ENCODE results near the gene ZDHHC1. TPM values are rescaled to one million over a fixed set of nuclear protein-coding genes. Genes with fewer than 3 reads are reported as not detected.

The ZDHHC1 gene
- total RNA-seq, 4 donors from 2014 or later: 11.6 to 27.5 (median 20.8) TPM

DNA sequence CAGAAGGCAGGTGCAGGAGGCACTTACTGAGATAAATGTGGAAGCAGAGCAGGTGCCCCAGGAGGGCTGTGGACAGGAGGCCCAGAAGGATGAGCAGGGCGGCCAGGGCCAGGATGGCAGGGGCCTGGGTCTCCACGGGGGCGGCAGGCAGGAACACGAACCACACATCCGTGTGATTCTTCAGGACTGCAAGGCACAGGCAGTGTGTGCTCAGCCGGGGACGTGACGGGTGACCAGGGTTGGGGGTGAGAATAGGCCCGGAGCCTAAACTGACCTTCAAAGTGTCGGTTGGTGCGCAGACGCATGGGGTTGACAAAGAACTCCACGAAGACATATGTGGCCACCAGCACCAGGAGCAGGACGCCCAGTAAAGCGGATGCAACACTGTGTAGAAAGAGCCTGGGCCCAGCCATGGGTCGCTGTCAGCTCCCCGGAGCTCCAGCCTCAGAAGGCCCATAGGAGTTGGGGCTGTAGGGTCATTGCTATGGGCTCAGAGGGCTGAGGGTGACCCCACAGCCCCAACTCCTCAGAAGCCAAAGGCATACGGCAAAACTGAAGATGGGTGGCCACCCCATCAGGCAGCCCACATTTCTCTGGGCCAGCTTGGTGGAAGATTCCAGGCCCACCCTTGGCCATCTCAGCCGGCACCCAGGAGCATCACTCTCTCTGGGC is 17.6 kb downstream of the ZDHHC1 start:
- H3K36me3 ChIP-seq: peaks cover 0 to 1% (median 0%) of the 10 kb centered on the region in 4 donors
- intact Hi-C loops (cut with DNase I): no loop called here
- H3K27ac ChIP-seq (replicated peaks in 1 of 4): no peak overlapping the region
- WGBS: 89% methylated on average over 19 of the region's 19 CpGs
- H3K4me1 ChIP-seq: peaks cover 43 to 64% (median 58%) of the 10 kb centered on the region in 4 donors
- H3K4me3 ChIP-seq: peak overlapping the region in 1 of 4 donors; percentile 25
- DNase-seq (ENCODE audit: extremely low spot score): no peak
- H3K9me3 ChIP-seq: no peaks in the 10 kb centered on the region
- H3K27me3 ChIP-seq: no peaks in the 10 kb centered on the region
- TF ChIP-seq POLR2A (IDR thresholded peaks at IDR 0.05; ENCODE audit: low read depth) (no peak), POLR2AphosphoS5 (IDR thresholded peaks at IDR 0.05) (no peak), EP300 (IDR thresholded peaks at IDR 0.05) (no peak)
- TF ChIP-seq, protein P1, sequence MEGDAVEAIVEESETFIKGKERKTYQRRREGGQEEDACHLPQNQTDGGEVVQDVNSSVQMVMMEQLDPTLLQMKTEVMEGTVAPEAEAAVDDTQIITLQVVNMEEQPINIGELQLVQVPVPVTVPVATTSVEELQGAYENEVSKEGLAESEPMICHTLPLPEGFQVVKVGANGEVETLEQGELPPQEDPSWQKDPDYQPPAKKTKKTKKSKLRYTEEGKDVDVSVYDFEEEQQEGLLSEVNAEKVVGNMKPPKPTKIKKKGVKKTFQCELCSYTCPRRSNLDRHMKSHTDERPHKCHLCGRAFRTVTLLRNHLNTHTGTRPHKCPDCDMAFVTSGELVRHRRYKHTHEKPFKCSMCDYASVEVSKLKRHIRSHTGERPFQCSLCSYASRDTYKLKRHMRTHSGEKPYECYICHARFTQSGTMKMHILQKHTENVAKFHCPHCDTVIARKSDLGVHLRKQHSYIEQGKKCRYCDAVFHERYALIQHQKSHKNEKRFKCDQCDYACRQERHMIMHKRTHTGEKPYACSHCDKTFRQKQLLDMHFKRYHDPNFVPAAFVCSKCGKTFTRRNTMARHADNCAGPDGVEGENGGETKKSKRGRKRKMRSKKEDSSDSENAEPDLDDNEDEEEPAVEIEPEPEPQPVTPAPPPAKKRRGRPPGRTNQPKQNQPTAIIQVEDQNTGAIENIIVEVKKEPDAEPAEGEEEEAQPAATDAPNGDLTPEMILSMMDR (IDR thresholded peaks at IDR 0.05): no peak

DNA sequence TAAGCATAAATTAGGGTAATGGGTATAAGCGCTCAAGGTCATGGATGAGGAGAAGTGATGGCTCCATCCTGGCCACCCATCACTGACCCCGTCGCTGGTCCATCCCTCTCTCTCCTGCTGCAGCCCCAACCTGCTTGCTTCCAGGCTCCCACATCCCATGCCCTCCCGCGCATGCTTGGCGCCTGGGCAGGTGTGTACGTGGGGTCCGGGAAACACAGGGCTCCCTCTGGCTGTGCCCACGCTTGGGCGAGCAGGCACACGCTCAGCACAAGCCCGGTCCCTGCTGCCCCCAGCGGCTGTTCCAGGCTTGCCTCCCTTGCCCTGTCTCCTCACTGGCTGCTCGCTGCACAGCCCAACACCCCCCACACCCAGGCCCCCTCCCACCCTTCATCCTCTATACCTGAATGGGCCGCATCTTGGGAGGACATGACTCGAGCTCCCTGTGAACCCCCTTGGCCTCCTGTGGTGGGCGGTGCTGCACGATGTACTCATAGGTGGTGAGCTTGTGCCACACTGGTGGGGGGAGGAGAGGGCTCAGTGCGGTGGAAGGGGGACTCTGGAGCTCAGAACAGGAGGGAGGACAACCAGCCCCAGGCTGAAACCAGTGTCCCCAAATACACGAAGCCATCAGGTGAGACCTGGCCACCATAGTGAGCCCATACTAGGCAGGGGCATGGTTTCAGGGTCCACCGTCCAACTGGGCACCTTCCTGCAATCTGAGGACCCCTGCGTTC is 18.3 kb downstream of the ZDHHC1 start:
- Histone ChIP-seq H3K4me3 (no peak overlapping the region), H3K27me3 (no peaks in the 10 kb centered on the region), H3K9me3 (no peaks in the 10 kb centered on the region), H3K27ac (replicated peaks in 1 of 4) (peak overlapping the region; percentile 11 to 81 (median 54)), H3K36me3 (no peaks in the 10 kb centered on the region), H3K4me1 (peaks cover 48 to 70% (median 64%) of the 10 kb centered on the region in 4 donors)
- DNase-seq (ENCODE audit: extremely low spot score): no peak
- intact Hi-C loops (cut with DNase I): no loop called here
- TF ChIP-seq POLR2AphosphoS5 (IDR thresholded peaks at IDR 0.05): no peak
- WGBS: 91% methylated on average over 18 of the region's 22 CpGs

DNA sequence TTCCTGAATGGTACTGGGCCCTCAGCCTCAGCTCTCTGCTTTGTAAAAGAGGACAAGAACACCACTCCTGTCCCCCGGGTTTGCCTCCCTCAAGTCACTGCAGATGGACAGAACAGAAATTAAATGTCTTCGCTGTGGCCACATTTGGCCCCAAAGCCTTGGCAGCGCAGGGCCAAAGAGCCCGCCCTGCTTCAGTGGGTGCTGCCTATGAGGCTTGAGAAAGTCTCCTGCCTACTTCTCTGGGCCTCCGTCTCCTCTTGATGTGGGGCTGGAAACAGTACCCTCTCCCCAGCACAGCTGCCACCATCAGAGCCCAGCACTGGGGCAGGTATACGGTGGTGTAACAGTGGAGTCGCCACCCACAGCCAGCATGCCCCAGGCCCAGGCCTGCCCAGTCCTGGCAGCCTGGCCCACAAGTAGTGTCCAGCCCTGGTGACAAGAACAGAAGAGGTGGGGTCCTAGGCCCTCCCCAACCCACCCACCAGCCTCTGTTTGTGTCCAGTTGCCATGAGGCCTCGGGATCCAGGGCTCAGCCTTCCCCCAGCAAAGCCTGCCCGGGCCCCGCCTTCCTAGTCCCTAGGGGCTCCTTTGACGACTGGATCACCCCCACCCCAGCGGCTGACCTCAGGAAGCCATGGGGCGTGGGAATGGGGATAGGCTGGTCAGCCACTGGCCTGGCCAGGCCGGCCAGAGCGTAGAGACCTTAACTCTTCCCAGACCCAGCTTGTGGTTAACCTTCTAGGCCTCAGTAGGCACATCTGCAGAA is 19.1 kb downstream of the ZDHHC1 start:
- 69% methylated on average over 10 of the region's 15 CpGs for WGBS
- peaks cover 56 to 78% (median 72%) of the 10 kb centered on the region in 4 donors for H3K4me1 ChIP-seq
- intact Hi-C loops (cut with DNase I): no loop called here
- DNase-seq (ENCODE audit: extremely low spot score): no peak
- TF ChIP-seq POLR2AphosphoS5 (IDR thresholded peaks at IDR 0.05) (no peak), POLR2A (IDR thresholded peaks at IDR 0.05; ENCODE audit: low read depth) (no peak), EP300 (IDR thresholded peaks at IDR 0.05) (no peak)
- TF ChIP-seq, protein P1 (IDR thresholded peaks at IDR 0.05): no peak
- no peaks in the 10 kb centered on the region for H3K9me3 ChIP-seq
- H3K27ac ChIP-seq (replicated peaks in 1 of 4): peak overlapping the region; percentile 80 to 88 (median 81)
- no peaks in the 10 kb centered on the region for H3K27me3 ChIP-seq
- H3K4me3 ChIP-seq: no peak overlapping the region
- H3K36me3 ChIP-seq: no peaks in the 10 kb centered on the region

DNA sequence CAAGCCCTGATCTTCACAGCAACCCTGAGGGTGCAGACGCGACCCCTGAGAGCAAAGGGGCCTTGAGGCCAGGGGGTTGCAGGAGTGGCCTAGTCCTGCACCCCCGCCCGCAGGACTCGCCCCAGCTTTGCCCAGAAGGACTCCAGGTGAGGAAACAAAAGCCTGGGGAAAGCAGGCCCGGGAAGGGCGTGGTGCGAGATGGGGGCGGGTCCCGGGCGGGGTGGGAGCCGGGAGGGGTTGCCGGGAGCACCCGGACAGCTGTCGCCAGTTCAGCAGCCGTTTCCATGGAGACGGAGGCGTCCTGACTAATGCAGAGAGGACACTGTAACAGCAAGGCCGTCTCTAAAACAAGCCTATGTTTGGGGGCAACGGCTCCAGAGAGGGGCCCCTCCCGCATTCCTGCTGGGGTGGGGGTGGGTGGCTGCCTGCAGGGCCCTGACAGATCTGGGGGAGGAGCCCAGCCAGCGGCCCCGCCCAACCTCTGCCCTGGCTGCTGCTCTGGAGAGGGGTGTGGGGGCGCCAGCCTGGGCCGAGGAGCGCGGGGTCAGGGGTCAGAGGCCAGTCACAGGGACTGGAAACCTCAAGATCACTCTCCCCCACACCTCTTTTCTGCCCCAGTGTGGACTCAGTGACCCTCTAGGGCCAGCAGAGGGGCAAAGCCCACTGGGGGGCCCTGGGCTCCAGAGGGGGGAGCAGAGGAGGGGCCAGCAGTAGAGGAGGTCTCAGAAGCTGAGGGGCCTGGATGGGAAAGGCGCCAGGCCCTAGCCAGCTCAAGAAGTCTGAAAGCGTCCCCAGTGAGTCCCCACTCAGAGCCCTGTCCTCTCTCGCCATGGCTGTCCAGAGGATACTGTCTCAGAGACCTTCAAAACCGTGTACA is 19.9 kb downstream of the ZDHHC1 start:
- H3K4me1 ChIP-seq: peaks cover 64 to 86% (median 80%) of the 10 kb centered on the region in 4 donors

More for the DNA sequence above, 19.9 kb downstream of the ZDHHC1 start:
- no peaks in the 10 kb centered on the region for H3K9me3 ChIP-seq
- TF ChIP-seq POLR2AphosphoS5 (IDR thresholded peaks at IDR 0.05) (peak in 1 of 2 donors; percentile 37), EP300 (IDR thresholded peaks at IDR 0.05) (no peak), POLR2A (IDR thresholded peaks at IDR 0.05; ENCODE audit: low read depth) (no peak)
- peak overlapping the region; percentile 80 to 88 (median 81) for H3K27ac ChIP-seq (replicated peaks in 1 of 4)
- DNase-seq (ENCODE audit: extremely low spot score): no peak
- intact Hi-C loops (cut with DNase I): no loop called here
- WGBS: 12% methylated on average over 19 of the region's 31 CpGs
- H3K27me3 ChIP-seq: no peaks in the 10 kb centered on the region
- no peaks in the 10 kb centered on the region for H3K36me3 ChIP-seq
- H3K4me3 ChIP-seq: peak overlapping the region; percentile 5 to 32 (median 10)
